Vagina (tissue), 2 donors: ENCODE data around the gene MGST3. TPM values are rescaled to one million over a fixed set of nuclear protein-coding genes. Genes with fewer than 3 reads are reported as not detected.

Experiments used
- DNase-seq, 2 donors: peaks; one replicate each; pipeline ENCODE4 v3.0.0-alpha.2; 2017; ENCODE audit errors: extremely low spot score in 2 of 2
- H3K27ac ChIP-seq: fragments of 200-600 bp; sonication (generic); one replicate; pipeline ENCODE4 v1.5.1; 2019
- H3K27me3 ChIP-seq: fragments of 200-600 bp; sonication (generic); one replicate; pipeline ENCODE4 v1.5.1; 2019
- H3K36me3 ChIP-seq, 2 donors: fragments of 200-600 bp; sonication (generic); one replicate each; pipeline ENCODE4 v1.5.1; 2017 to 2019
- H3K4me1 ChIP-seq: fragments of 200-600 bp; sonication (generic); one replicate; pipeline ENCODE4 v1.5.1; 2019
- H3K4me3 ChIP-seq, 2 donors: fragments of 200-600 bp; sonication (generic); 1 replicate in 1 of 2; 2 replicates in 1 of 2; pipeline ENCODE4 v1.5.1; 2016 to 2019
- H3K9me3 ChIP-seq: fragments of 200-600 bp; sonication (generic); one replicate; pipeline ENCODE4 v1.5.1; 2019
- POLR2A ChIP-seq, 2 donors: fragments of 450-650 bp; IDR thresholded peaks; one replicate each; pipeline ENCODE4 v1.6.1; 2017; ENCODE audit warnings: antibody characterized with exemption in 2 of 2, mild to moderate bottlenecking in 2 of 2, moderate library complexity in 2 of 2
- POLR2AphosphoS5 ChIP-seq, 2 donors: sonication (generic); formaldehyde crosslinking; IDR thresholded peaks; one replicate each; pipeline ENCODE4 v1.9.0; 2017; ENCODE audit warnings: antibody characterized with exemption in 2 of 2, mild to moderate bottlenecking in 2 of 2, low read depth in 1 of 2; ENCODE audit not compliant: insufficient read depth in 1 of 2
- intact Hi-C: fragments of 100-400 bp; cut with DNase I; formaldehyde crosslinking; loops from one replicate; pipeline ENCODE4 v1.15.1; 2023
- total RNA-seq: library from RNA; depleted of rRNA; stranded (reverse); fragments of >200 nt; gene quantifications from one replicate; pipeline ENCODE4 v1.2.3, GENCODE V29; 2016
- TF ChIP-seq, protein P1 (sequence below), 3 experiments: fragments of 450-650 bp in 2 of 3; fragments of 200-600 bp in 1 of 3; sonication (generic) in 1 of 3; IDR thresholded peaks; one replicate each; pipeline ENCODE4 v1.5.1; 2017 to 2019; ENCODE audit warnings: antibody characterized with exemption in 3 of 3, mild to moderate bottlenecking in 2 of 3, moderate library complexity in 2 of 3

Gene MGST3
- total RNA-seq, 1 donor from 2014 or later, result 176 TPM

DNA sequence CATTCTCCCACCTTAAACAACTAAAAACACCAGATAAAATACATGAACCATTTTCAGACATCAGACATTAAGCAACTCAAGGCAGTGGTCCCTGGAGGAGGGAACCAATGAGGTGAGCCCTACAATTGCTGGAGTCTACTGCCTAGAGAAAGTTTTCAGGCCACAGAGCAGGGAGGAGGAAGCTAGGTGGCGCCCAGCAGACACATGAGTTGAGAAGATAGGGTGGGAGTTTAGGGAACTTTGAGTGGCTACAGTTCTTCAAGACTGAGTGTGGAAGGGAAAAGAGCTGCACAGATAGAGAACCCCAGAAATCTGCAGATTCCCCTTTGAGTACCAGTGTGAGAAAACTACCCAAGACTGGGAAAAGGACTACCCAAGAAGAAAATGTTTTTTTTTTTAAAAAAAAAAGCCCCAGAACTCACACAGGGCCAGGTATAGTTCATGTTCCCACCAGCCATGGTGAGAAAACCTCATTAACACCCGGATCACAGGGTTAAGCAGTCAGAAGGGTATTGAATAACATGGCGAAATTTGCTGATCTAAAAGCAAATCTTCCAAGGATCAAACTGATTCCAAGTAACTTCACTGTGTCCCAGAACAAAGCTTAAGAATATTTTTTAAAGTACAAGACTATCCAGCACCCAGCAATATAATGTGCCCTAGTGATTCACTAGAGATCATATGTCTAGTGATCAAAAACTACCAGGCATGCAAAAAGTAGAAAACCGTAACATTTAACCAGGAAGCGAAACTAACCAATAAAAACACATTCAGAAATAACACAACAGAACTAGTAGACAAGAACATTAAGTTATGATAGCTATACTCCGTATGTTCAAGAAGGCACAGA is 55.3 kb downstream of the MGST3 start:
- H3K36me3 ChIP-seq, result peaks cover 0 to 24% of the 10 kb centered on the region in 2 donors
- DNase-seq, result no peak
- no peaks in the 10 kb centered on the region for H3K27me3 ChIP-seq
- no peaks in the 10 kb centered on the region for H3K9me3 ChIP-seq
- no peak overlapping the region for H3K27ac ChIP-seq
- H3K4me3 ChIP-seq, result no peak overlapping the region
- intact Hi-C loops, result no loop called here
- peaks cover 22% of the 10 kb centered on the region for H3K4me1 ChIP-seq
- TF ChIP-seq POLR2AphosphoS5 (IDR thresholded peaks at IDR 0.05; ENCODE audit: insufficient read depth in 1 of 2, low read depth in 1 of 2), result no peak
- TF ChIP-seq, protein P1, sequence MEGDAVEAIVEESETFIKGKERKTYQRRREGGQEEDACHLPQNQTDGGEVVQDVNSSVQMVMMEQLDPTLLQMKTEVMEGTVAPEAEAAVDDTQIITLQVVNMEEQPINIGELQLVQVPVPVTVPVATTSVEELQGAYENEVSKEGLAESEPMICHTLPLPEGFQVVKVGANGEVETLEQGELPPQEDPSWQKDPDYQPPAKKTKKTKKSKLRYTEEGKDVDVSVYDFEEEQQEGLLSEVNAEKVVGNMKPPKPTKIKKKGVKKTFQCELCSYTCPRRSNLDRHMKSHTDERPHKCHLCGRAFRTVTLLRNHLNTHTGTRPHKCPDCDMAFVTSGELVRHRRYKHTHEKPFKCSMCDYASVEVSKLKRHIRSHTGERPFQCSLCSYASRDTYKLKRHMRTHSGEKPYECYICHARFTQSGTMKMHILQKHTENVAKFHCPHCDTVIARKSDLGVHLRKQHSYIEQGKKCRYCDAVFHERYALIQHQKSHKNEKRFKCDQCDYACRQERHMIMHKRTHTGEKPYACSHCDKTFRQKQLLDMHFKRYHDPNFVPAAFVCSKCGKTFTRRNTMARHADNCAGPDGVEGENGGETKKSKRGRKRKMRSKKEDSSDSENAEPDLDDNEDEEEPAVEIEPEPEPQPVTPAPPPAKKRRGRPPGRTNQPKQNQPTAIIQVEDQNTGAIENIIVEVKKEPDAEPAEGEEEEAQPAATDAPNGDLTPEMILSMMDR (IDR thresholded peaks at IDR 0.05), result no peak
- TF ChIP-seq POLR2A (IDR thresholded peaks at IDR 0.05), result no peak

DNA sequence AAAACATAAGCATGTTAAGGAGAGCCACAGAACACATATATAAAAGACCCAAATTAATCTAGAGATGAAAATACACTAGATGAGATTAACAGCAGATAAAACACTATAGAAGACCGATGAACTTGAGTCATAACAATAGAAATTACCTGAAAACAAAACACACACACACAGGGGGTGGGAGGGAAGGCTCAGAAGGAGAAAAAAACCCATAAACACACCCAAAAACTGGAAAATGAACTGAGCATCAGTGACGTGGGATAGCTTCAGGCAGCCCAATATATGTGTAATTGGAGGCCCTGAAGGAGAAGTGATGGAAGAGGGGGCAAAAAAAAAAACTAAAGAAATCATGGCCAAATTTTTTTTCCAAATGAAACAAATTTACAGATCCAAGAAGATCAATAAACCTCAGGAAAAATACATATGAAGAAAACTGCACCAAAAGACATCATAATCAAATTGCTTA is 56.0 kb downstream of the MGST3 start:
- no peak for DNase-seq
- Histone ChIP-seq H3K4me1 (peaks cover 22% of the 10 kb centered on the region), H3K27ac (no peak overlapping the region), H3K4me3 (no peak overlapping the region), H3K9me3 (no peaks in the 10 kb centered on the region), H3K36me3 (peaks cover 0 to 17% of the 10 kb centered on the region in 2 donors), H3K27me3 (no peaks in the 10 kb centered on the region)
- intact Hi-C loops, result no loop called here
- TF ChIP-seq, protein P1 (IDR thresholded peaks at IDR 0.05), result no peak
- no peak for TF ChIP-seq POLR2AphosphoS5 (IDR thresholded peaks at IDR 0.05; ENCODE audit: insufficient read depth in 1 of 2, low read depth in 1 of 2)
- no peak for TF ChIP-seq POLR2A (IDR thresholded peaks at IDR 0.05)

DNA sequence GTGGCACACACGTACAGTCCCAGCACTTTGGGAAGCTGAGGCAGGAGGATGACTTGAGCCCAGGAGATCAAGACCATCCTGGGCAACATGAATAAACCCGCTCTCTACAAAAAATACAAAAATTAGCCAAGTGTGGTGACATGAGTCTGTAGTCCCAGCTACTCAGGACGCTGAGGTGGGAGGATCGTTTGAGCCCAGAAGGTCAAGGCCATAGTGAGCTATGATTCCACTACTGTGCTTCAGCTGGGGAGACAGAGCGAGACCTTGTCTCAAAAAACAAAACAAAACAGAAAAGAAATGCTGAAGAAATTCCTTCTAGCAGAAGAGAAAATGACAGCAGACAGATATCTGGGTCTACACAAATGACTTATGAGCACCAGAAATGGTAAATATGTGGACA is 57.0 kb downstream of the MGST3 start:
- peaks cover 0 to 7% of the 10 kb centered on the region in 2 donors for H3K36me3 ChIP-seq

DNA sequence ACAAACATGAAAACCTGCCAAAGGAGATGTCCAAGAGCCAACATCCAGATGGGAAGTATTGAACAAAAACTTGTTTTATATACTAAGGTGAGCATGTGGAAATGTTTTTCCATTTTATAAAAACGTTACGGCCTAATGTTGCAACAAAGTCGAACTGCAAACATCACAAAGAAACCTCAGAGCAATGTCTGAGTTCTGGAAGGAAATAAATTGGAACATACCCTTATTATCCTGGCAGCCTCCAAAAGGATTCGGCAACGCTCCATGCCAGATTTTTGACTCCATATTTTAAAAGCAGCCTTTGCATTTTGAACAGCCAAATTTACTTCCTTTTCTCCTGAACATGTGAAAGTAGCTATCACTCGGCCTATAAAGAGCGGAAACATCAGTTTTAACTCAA is 64.0 kb downstream of the MGST3 start:
- no peak for DNase-seq
- H3K36me3 ChIP-seq, result peaks cover 0 to 6% of the 10 kb centered on the region in 2 donors
- no peak overlapping the region for H3K27ac ChIP-seq

More for the DNA sequence above, 57.0 kb downstream of the MGST3 start:
- intact Hi-C loops, result no loop called here
- H3K9me3 ChIP-seq, result no peaks in the 10 kb centered on the region
- H3K4me1 ChIP-seq, result peaks cover 21% of the 10 kb centered on the region
- no peak for DNase-seq
- no peak for TF ChIP-seq POLR2AphosphoS5 (IDR thresholded peaks at IDR 0.05; ENCODE audit: insufficient read depth in 1 of 2, low read depth in 1 of 2)
- TF ChIP-seq, protein P1 (IDR thresholded peaks at IDR 0.05), result no peak
- TF ChIP-seq POLR2A (IDR thresholded peaks at IDR 0.05), result no peak
- H3K27ac ChIP-seq, result no peak overlapping the region
- no peak overlapping the region for H3K4me3 ChIP-seq
- H3K27me3 ChIP-seq, result no peaks in the 10 kb centered on the region

More for the DNA sequence above, 64.0 kb downstream of the MGST3 start:
- H3K9me3 ChIP-seq, result no peaks in the 10 kb centered on the region
- no peak overlapping the region for H3K4me3 ChIP-seq
- TF ChIP-seq POLR2AphosphoS5 (IDR thresholded peaks at IDR 0.05; ENCODE audit: insufficient read depth in 1 of 2, low read depth in 1 of 2) (no peak), POLR2A (IDR thresholded peaks at IDR 0.05) (no peak)
- TF ChIP-seq, protein P1 (IDR thresholded peaks at IDR 0.05), result no peak
- no peaks in the 10 kb centered on the region for H3K27me3 ChIP-seq
- intact Hi-C loops, result no loop called here
- peaks cover 33% of the 10 kb centered on the region for H3K4me1 ChIP-seq
